GM19328 (cell line): ENCODE data around the gene DESI1.
"Not testable (repeated sequence)": the region's sequence is repeated elsewhere in the genome, so short reads cannot be mapped to it uniquely, and the experiment has no call there.

ENCODE experiments used
- ATAC-seq: cut with Tn5 transposase; IDR thresholded peaks from one replicate; pipeline ENCODE4 v1.9.1; 2021; ENCODE audit warnings: mild to moderate bottlenecking, moderate library complexity; ENCODE audit not compliant: unreplicated experiment

The DESI1 gene

GRCh38 chr22:41561788-41562187 lies 59.1 kb downstream of the DESI1 start:
- ATAC-seq: no peak

- no peak for ATAC-seq
These were observed 59.5 kb downstream of the DESI1 start for GRCh38 chr22:41561335-41561734.

- no peak for ATAC-seq
These were observed 60.8 kb downstream of the DESI1 start for GRCh38 chr22:41560095-41560471.

- not testable (repeated sequence) for ATAC-seq
These were observed 62.6 kb downstream of the DESI1 start for GRCh38 chr22:41558241-41558630.

- ATAC-seq: no peak
These were observed 63.2 kb downstream of the DESI1 start for GRCh38 chr22:41557401-41558240.

GRCh38 chr22:41556561-41556960 lies 64.3 kb downstream of the DESI1 start:
- no peak for ATAC-seq

GRCh38 chr22:41555325-41555982 lies 65.4 kb downstream of the DESI1 start:
- no peak for ATAC-seq

GRCh38 chr22:41551877-41552582 lies 68.8 kb downstream of the DESI1 start:
- ATAC-seq: no peak

GRCh38 chr22:41550952-41551491 lies 69.8 kb downstream of the DESI1 start:
- ATAC-seq: no peak

- ATAC-seq: no peak
These were observed 72.0 kb downstream of the DESI1 start for GRCh38 chr22:41548830-41549211.
